ENCODE data around the gene SUCLG1. TPM values are rescaled to one million over a fixed set of nuclear protein-coding genes. Genes with fewer than 3 reads are reported as not detected.
"Not testable (repeated sequence)": the region's sequence is repeated elsewhere in the genome, so short reads cannot be mapped to it uniquely, and the experiment has no call there.

The SUCLG1 gene
- polyA plus RNA-seq, 12 donors = 61.0 to 94.5 (median 79.6) TPM; not detected in 1

DNA sequence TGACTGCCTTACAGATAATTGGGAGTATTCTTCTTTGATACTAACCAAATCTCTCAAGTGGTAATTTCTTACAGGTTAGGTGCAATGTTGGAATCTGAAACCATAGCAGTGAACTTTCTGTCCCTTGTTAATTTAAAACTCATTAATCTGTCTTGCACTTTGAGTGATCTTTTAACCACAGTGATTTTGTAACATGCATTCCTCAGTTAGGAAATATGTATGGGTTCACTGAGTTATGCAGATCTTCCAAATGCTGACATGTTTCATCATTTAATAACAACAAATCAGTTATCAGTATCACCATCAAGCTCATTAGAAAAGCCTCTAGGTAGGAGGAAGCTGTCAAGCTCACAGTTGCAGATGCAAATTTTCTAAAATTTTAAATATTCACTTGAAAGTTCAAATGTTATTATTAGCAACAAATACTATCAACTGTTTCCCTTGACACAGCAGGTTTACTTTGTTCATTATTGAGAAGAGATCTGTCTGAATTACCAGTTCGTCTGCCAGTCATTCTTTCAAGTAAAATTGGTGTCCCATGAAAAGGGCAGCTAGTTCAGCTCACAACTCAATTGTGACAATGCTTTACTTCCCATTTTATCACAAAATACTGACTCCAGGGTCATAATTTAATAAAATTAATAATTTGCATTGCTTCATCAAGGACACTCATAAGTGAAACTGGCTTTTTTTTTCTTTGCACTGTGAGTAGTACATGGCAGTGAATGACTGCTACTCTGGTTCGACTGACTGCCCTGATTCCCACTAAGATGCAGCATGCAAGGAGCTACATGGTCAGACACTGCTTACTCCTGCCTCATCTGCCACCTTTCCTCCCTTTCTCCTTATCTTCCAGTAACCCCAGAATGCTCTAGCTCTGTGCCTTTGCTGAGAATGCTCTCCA lies 31.6 kb downstream of the SUCLG1 start:
- DNase-seq = no peak

DNA sequence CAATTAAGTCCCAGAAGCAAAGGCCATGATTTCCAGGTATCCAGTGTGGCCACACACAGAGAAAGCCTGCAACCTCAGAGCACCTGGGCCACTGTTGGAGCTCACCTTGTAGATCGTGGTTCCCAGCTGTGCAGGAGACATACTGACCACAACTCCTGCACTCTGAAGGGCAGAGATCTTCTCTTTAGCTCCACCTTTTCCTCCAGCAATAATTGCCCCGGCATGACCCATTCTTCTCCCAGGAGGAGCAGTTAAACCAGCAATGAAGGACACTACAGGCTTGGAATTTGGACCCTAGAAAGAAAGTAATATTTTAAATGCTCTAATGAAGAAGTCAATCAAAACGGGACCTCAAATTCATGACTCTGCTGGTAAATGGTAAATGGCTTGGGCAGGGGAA lies 33.8 kb downstream of the SUCLG1 start:
- no peak for DNase-seq

DNA sequence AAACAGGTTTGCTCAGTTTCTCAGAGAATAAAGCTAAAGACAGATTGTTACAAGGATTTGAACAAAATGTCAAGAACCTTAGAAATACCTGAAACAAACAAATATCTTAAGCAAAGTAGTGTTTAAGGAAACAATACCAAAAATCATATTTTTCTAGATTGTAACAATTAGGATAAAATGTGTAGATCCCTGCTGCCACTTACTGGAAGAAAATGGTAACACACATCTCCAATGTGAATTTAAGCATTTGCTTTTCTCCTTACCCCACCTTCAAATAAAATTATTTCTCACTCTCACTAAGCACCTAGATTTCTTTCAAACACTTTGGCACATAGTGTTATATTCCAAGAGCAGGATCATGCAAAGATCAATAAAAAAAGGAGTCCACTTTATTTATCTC lies 34.9 kb downstream of the SUCLG1 start:
- DNase-seq = no peak

DNA sequence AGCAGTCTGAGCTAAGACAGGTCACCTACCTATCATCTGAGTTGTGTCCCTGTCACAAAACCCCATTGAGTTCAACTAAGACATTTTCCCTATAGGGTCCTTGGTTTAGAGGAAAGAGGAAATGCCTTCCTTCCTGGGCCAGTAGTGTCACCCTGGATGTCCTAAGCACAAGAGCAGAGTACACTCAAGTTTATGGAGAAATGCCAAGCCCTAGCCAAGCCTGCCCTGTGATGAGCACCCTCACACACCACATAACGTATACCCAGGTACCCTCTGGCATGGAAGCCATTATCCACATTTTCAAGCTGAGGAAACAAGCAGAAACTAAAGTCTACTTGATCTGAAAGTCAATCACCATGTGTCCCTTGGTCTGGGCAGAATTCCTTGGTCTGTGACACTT lies 37.3 kb downstream of the SUCLG1 start:
- no peak for DNase-seq

DNA sequence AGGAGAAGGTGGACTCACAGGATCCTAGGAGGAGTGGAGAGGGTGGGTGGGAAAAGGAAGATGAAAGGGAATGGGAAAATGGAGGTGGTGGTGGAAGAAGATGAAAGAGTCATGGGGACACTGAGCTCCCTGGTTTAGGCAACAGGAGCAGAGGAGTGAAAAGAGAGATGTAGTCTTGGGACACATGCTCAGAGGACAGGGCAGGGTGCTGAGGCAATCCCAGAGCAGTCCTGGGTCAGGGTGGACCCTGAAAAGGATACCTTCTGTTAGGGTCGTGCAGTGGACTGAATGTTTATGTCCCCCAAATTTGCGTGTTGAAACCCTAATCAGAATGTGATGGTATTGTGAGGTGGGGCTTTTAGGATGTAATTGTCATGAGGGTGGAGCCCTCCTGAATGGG lies 37.9 kb downstream of the SUCLG1 start:
- DNase-seq = no peak

DNA sequence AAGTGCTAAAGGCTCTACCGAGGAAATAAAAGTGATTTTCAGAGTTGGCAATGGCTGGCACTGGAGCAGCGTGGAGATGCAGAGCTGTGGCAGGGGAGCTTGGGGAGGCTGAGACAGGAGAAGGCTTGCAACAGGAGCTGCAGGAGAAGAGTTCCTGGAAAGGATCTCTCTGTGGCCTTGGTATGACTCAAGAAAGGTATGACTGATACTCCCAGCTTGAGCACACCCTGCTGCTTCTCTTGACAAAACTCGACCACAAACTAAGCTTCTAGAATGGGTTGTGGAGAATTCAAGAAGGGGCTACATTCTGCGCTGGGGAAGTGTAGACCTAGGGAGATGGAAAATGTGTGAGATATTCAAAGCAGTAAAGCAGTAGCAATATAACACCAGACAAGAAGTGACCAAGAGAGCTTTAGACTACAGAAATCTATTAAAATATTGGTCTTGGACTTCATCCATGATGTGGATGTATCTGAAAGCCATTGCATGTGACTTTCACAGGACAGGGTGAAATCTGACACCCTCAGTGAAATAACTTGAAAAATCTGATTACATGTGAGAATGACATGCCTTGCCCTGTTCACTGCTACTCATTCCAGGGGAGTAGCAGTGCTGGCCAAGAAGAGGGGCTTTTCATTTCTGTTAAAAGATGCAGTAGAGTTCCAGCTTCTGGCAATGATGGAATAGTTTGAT lies 41.5 kb downstream of the SUCLG1 start:
- no peak for DNase-seq

DNA sequence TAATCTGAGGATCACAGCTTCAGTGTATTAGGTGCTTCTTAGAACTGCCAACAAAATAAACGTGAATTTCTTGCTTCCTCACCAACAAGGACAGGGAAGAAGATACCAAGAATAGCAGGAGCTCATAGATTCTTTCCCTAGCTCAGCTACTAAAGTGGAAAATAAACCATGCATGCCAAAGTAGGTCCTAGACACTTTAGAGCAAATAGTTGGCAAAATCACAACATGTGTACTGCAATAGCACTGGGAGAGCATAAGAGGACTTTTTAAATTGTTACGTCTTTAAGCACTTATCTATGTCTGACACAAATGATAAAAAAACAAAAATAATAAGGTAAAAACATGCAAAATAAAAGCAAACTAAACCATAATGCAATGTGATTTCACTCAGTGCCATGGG lies 49.5 kb downstream of the SUCLG1 start:
- no peak for DNase-seq

DNA sequence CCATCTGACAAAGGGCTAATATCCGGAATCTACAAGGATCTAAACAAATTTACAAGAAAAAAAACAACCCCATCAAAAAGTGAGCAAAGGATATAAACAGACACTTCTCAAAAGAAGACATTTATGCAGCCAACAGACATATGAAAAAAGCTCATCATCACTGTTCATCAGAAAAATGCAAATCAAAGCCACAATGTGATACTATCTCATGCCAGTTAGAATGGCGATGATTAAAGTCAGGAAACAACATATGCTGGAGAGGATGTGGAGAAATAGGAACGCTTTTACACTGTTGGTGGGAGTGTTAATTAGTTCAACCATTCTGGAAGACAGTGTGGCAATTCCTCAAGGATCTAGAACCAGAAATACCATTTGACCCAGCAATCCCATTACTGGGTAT lies 57.0 kb downstream of the SUCLG1 start:
- not testable (repeated sequence) for DNase-seq

DNA sequence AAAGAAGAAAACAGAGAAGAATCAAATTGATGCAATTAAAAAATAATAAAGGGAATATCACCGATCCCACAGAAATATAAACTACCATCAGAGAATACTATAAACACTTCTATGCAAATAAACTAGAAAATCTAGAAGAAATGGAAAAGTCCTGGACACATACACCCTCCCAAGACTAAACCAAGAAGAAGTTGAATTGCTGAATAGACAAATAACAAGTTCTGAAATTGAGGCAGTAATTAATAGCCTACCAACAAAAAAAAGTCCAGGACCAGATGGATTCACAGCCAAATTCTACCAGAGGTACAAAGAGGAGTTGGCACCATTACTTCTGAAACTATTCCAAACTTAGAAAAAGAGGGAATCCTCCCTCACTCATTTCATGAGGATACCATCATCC lies 59.2 kb downstream of the SUCLG1 start:
- DNase-seq = not testable (repeated sequence)

DNA sequence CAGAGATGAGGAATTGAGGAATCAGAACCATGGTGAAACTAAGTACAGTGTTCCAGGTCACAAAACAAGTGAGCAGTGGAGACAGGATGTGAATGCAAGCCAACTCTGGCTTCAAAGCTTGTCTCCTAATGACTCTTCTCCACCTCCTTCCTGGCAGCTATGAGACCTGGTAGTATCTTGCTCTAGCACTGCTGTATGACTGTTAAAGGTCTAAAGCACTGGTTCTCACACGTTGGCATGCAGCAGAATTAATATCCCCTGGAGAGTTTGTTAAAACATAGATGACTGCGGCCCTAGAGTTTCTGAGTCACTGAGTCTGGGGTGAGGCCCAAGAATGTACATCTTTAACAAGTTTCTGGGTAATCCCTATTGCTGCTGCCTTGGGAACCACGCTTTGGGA lies 63.3 kb downstream of the SUCLG1 start:
- no peak for DNase-seq

DNA sequence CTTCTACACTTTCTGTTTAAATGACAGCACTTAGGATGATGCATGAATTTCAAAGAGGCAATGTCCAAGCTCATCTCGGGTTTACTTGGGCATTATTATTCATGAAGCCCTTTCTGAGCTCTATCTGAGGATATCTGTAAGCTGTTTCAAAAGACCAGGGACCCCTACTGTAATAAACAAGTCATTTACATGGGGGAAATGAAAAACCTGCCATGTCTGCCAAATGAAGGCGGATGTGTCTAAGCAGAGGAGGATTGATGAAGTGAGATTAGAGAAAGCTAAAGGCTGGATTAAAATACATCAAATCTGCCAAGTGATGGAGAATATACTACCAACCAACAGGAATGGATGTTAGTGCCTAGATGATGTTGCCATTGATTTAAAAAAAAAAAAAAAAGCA lies 64.5 kb downstream of the SUCLG1 start:
- no peak for DNase-seq

DNA sequence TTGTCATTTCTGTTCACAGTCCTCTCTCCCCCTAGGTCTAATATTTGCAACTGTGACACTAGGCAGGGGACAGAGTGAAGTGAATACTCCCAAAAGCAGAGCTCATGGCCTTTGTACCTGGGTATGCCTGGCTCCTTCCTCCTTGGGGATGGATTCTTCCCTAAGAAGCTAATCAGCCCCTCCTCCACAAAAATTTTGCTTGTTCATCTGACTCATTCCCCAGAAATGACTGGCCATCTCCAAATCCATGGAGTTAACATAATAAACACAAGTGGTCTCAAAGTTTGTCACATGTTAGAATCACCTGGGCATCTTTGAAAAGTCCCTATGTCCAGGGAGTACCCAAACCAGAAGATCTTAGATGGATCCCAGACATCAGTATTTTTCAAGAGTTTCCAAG lies 65.3 kb downstream of the SUCLG1 start:
- no peak for DNase-seq

DNA sequence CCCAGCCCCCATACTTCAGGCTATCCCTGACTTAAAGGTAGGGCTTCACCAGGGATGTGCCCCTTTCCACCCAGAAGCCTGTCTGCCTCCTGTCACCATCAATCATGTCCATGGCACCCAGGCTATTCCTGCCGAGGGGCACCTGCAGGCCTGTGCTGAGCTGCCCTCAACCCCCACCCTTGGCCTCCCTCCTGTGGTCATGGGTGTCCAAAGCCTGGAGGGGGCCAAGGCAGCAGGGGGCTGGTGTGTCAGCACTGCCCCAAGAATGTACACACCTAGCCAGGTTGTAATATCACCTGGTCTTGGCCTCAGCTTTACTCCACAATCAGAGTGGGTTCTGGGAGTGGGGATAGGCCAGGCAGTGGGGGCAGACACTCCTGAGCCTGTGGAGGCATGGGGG lies 69.3 kb downstream of the SUCLG1 start:
- no peak for DNase-seq

DNA sequence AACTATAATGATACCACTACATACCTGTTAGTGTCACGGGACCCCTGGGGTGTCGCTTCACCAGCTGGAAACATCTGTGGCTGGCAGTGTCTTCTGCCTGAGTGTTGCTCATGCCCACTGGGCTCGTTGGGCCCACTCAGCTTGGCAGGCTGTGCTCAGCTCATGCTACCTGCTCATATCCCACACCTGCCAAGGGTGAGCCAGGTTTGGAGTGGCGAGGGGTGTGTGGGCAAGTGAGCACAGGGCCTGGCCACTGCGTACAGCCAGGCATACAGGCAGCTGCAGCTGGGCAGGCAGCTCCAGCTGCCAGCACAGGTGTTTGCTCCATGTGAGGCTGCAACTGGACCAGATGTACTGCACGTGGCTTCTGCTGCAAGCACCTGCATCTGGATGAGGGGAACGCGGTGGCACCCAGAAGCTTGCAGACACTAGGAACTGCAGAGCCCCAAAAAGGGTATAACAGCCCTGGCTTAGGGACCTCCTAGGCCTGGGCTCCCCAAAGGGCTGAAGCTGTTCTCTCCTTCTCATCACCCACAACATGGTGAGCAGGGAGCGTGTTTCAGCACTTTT lies 70.1 kb downstream of the SUCLG1 start:
- DNase-seq = no peak

DNA sequence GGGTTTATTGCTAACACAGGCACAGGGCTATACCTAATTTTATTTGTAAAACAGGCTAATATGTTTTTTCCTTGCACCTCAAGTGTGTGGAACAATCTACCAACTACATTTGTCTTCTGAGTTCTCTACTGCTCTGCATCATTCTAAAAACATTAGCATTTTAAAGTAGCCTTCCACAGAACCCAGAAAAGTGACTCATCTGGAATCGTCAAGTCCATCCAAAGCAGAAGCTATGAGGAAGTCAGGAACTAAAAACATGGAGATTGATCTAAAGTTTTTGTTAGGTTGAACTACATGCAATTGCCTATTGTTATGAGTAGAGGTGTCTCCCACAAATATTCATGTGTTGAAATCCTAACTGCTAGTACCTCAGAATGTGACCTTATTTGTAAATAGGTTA lies 70.9 kb downstream of the SUCLG1 start:
- no peak for DNase-seq

DNA sequence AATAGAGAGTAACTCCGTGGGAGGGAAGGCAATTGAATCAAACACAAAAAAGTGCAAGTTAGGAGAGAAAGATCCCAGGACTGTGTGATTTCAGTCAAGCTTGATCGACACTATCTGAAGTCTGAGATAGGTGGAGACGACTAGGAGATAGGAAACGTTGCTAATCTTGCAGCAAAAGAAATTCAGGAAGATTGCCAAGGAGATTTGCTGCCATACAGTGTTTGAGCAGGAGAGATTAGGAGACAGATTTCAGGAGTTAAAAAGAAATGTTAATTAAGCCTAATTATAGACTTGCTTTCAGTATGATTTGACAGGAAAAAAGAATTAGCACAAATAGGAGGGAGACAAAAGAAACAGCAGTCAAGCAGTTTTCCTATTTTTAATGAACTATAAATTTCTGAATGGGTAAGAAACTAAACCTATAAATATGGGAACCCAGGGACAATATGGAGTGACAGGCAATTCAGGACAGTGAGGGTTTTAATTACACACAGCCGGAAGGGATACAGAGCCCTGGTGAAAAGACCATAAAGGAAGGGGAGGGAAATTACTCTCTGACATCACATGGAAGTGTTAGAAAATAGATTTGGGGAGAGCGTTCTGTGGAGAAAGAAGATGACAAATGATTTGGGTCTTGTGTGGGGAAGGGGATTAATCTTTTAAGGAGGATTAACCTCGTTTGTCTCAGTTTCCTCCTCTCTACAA lies 72.6 kb downstream of the SUCLG1 start:
- DNase-seq = no peak

DNA sequence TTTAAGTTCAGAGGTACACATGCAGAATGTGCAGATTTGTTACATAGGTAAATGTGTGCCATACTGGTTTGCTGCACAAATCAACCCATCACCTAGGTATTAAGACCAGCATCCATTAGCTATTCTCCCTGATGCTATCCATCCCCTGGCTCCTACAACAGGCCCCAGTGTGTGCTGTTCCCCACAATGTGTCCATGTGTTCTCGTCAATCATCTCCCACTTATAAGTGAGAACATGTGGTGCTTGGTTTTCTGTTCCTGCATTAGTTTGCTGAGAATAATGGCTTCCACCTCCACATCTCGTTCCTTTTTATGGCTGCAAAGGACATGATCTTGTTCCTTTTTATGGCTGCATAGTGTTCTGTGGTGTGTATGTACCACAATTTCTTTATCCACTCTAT lies 75.8 kb downstream of the SUCLG1 start:
- DNase-seq = no peak

DNA sequence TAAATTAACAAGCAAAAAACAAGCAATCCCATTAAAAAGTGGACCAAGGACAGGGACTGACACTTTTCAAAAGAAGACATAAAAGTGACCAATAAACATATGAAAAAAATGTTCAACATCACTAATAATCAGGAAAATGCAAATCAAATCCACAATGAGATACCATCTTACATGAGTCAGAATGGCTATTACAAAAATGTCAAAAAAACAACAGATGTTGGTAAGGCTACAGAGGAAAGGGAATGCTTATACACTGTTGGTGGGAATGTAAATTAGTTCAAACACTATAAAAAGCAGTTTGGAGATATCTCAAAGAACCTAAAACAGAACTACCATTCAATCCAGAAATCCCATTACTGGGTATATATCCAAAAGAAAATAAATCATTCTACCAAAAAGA lies 78.2 kb downstream of the SUCLG1 start:
- no peak for DNase-seq

DNA sequence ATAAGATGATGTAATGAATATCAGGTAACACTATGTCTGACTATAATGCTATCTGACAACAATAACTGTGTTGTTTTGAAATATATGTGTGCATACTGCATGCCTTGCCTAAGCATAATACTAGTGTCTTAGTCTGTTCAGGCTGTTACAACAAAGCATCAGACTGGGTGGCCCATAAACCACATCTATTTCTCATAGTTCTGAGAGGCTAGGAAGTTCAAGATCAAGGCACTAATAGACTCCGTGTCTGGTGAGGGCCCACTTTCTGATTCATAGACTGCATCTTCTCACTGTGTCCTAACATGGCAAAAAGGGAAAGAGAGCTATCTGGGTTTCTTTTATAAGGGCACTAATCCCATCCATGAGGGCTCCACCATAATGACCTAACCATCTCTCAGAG lies 80.1 kb downstream of the SUCLG1 start:
- DNase-seq = no peak

DNA sequence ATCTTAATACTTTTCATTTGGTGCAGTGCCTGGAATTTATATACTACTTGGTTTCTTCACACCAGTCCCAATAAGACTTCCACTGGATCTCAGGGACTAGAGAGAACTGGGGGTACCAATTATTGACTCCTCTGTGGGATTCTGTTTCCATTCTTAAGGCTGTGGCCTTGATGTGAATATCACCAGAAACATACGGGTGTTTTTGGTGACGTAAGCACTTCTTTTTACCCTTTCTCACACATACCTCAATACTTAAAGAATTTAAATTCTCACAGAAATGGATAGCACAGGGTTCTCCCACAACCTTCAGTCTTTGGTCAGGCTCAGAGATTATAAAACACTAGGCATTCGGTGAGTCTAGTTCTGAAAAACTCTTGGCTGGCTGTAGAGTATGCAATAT lies 84.1 kb downstream of the SUCLG1 start:
- DNase-seq = no peak

DNA sequence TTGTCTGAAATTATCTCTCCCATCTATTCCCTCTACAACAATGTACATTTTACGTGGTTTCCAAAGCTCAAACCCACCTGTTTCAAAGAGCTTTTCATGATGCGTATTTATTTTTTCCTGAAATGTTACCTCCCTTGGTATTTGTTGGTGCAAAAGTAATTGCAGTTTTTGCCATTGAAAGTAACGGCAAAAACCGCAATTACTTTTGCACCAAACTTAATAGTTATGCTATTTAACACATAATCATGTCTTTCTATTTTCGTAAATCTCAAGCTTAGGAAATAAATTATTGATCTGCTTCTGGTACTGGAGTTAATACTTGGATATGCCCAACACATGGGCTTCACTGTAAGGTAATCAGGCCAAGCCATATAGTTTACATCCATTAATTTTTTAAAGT lies 85.2 kb downstream of the SUCLG1 start:
- no peak for DNase-seq
